ENCODE data around the gene PTPRD.

The PTPRD gene

GRCh38 chr9:10260501-10260900 lies 352.3 kb downstream of the PTPRD start:
- DNase-seq: no peak

- no peak for DNase-seq
These were observed 353.1 kb downstream of the PTPRD start for GRCh38 chr9:10259668-10260067.

- DNase-seq: no peak
These were observed 357.0 kb downstream of the PTPRD start for GRCh38 chr9:10255758-10256157.

- no peak for DNase-seq
These were observed 358.5 kb downstream of the PTPRD start for GRCh38 chr9:10254338-10254737.

- DNase-seq: no peak
These were observed 359.5 kb downstream of the PTPRD start for GRCh38 chr9:10253341-10253740.

- DNase-seq: no peak
These were observed 360.6 kb downstream of the PTPRD start for GRCh38 chr9:10252174-10252573.

GRCh38 chr9:10251490-10251889 lies 361.3 kb downstream of the PTPRD start:
- no peak for DNase-seq

- DNase-seq: no peak
These were observed 362.6 kb downstream of the PTPRD start for GRCh38 chr9:10250219-10250618.

GRCh38 chr9:10248890-10249289 lies 363.9 kb downstream of the PTPRD start:
- DNase-seq: no peak

- no peak for DNase-seq
These were observed 370.5 kb downstream of the PTPRD start for GRCh38 chr9:10242255-10242654.

- DNase-seq: no peak
These were observed 374.7 kb downstream of the PTPRD start for GRCh38 chr9:10238087-10238486.

GRCh38 chr9:10237584-10237983 lies 375.2 kb downstream of the PTPRD start:
- DNase-seq: no peak

- no peak for DNase-seq
These were observed 376.6 kb downstream of the PTPRD start for GRCh38 chr9:10236161-10236560.

- no peak for DNase-seq
These were observed 377.4 kb downstream of the PTPRD start for GRCh38 chr9:10235376-10235775.

GRCh38 chr9:10232352-10232930 lies 380.4 kb downstream of the PTPRD start:
- no peak for DNase-seq

GRCh38 chr9:10230512-10230911 lies 382.3 kb downstream of the PTPRD start:
- no peak for DNase-seq

GRCh38 chr9:10228082-10228481 lies 384.7 kb downstream of the PTPRD start:
- DNase-seq: no peak

- no peak for DNase-seq
These were observed 385.8 kb downstream of the PTPRD start for GRCh38 chr9:10226996-10227395.

- DNase-seq: peak; percentile 14
These were observed 400.1 kb downstream of the PTPRD start for GRCh38 chr9:10212702-10213101.

- DNase-seq: no peak
These were observed 404.1 kb downstream of the PTPRD start for GRCh38 chr9:10208691-10209069.

- no peak for DNase-seq
These were observed 408.5 kb downstream of the PTPRD start for GRCh38 chr9:10204276-10204675.

- DNase-seq: peak; percentile 10
These were observed 439.2 kb downstream of the PTPRD start for GRCh38 chr9:10173561-10173960.

- DNase-seq: peak; percentile 85
These were observed 440.3 kb downstream of the PTPRD start for GRCh38 chr9:10172476-10172875.

- peak; percentile 12 for DNase-seq
These were observed 444.6 kb downstream of the PTPRD start for GRCh38 chr9:10168241-10168640.

- DNase-seq: no peak
These were observed 464.0 kb downstream of the PTPRD start for GRCh38 chr9:10148796-10149195.

All from eye (tissue), 1 donor.